Uterus (tissue), 4 donors: ENCODE measurements around the gene OR13G1. TPM values are rescaled to one million over a fixed set of nuclear protein-coding genes. Genes with fewer than 3 reads are reported as not detected.

Source experiments
- DNase-seq, 2 donors: peaks; one replicate each; pipeline ENCODE4 v3.0.0-alpha.2; 2019 to 2020
- H3K27ac ChIP-seq, 2 donors: fragments of 200-600 bp; sonication (generic); 1 replicate in 1 of 2; 2 replicates in 1 of 2; pipeline ENCODE4 v1.5.1; 2016 to 2018
- H3K27me3 ChIP-seq, 2 donors: fragments of 200-600 bp; sonication (generic); one replicate each; pipeline ENCODE4 v1.5.1; 2018 to 2019; ENCODE audit warnings: control low read depth in 1 of 2
- H3K36me3 ChIP-seq, 2 donors: fragments of 200-600 bp; sonication (generic); one replicate each; pipeline ENCODE4 v1.5.1; 2019; ENCODE audit warnings: control low read depth in 1 of 2
- H3K4me1 ChIP-seq, 2 donors: fragments of 200-600 bp; sonication (generic); one replicate each; pipeline ENCODE4 v1.5.1; 2018 to 2019; ENCODE audit warnings: control low read depth in 1 of 2
- H3K4me3 ChIP-seq, 2 donors: fragments of 200-600 bp; sonication (generic); 1 replicate in 1 of 2; 2 replicates in 1 of 2; pipeline ENCODE4 v1.5.1; 2018 to 2019; ENCODE audit warnings: mild to moderate bottlenecking in 1 of 2
- H3K9me3 ChIP-seq, 2 donors: fragments of 200-600 bp; sonication (generic); one replicate each; pipeline ENCODE4 v1.5.1; 2019; ENCODE audit warnings: control low read depth in 1 of 2
- POLR2A ChIP-seq, 2 donors: fragments of 450-650 bp; IDR thresholded peaks; one replicate each; pipeline ENCODE4 v1.6.1; 2016; ENCODE audit warnings: antibody characterized with exemption in 2 of 2, mild to moderate bottlenecking in 1 of 2, moderate library complexity in 1 of 2
- intact Hi-C: fragments of 100-400 bp; cut with DNase I; formaldehyde crosslinking; loops from one replicate; pipeline ENCODE4 v1.15.1; 2023; ENCODE audit warnings: low total_unique reads
- total RNA-seq, 4 donors: library from RNA; depleted of rRNA in 3 of 4; stranded (reverse); fragments of >200 nt in 3 of 4; gene quantifications; one replicate each; pipeline versions ENCODE4 v1.1.0 to v1.2.4, GENCODE V29; 2014 to 2023
- TF ChIP-seq, protein P1 (sequence below), 4 experiments: fragments of 200-600 bp in 2 of 4; fragments of 450-650 bp in 2 of 4; sonication (generic) in 2 of 4; IDR thresholded peaks; one replicate each; pipeline ENCODE4 v1.5.1; 2016 to 2019; ENCODE audit warnings: antibody characterized with exemption in 4 of 4, mild to moderate bottlenecking in 2 of 4, moderate library complexity in 1 of 4
- donor health status: DM: yes; HTN: yes; CAD: no.

The OR13G1 gene
- total RNA-seq, 4 donors from 2014 or later: not detected

- Histone ChIP-seq H3K4me3 (no peak overlapping the region), H3K4me1 (no peaks in the 10 kb centered on the region), H3K9me3 (no peaks in the 10 kb centered on the region), H3K27ac (no peak overlapping the region), H3K36me3 (no peaks in the 10 kb centered on the region), H3K27me3 (no peaks in the 10 kb centered on the region)
- intact Hi-C loops: no loop called here
- DNase-seq: no peak
- TF ChIP-seq POLR2A (IDR thresholded peaks at IDR 0.05): no peak
- TF ChIP-seq, protein P1, sequence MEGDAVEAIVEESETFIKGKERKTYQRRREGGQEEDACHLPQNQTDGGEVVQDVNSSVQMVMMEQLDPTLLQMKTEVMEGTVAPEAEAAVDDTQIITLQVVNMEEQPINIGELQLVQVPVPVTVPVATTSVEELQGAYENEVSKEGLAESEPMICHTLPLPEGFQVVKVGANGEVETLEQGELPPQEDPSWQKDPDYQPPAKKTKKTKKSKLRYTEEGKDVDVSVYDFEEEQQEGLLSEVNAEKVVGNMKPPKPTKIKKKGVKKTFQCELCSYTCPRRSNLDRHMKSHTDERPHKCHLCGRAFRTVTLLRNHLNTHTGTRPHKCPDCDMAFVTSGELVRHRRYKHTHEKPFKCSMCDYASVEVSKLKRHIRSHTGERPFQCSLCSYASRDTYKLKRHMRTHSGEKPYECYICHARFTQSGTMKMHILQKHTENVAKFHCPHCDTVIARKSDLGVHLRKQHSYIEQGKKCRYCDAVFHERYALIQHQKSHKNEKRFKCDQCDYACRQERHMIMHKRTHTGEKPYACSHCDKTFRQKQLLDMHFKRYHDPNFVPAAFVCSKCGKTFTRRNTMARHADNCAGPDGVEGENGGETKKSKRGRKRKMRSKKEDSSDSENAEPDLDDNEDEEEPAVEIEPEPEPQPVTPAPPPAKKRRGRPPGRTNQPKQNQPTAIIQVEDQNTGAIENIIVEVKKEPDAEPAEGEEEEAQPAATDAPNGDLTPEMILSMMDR (IDR thresholded peaks at IDR 0.05): no peak
These were observed 21.8 kb upstream of the OR13G1 start for GRCh38 chr1:247701338-247701737.

DNA sequence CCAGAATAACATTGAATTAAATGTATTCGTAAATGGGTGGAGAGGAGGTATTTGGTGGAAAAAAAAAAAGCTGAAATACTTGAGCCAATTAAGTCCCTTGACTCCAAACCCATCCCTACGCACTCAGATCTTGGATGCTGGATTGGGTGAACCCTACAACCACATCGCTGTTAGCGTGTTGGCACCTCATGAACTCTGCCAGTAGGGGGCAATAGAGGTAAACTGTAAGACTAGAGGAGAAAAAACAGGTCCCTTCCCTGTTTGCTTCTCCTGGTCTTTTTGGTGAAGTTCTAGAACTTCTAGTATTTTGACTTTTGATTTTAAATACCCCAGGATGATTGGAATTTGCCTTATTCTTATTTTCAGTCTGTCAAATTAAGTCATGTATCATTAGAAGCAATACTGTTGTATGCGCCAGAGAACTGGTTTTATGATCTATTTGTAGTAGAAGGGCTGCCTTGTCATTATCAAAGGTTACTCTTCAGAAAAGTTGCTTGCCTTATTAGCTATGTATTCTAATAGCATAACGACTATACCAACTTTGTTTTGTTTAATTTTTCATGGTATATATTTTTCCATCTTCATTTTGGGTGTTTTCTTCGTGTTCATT is 1.9 kb upstream of the OR13G1 start:
- TF ChIP-seq, protein P1 (IDR thresholded peaks at IDR 0.05): peak in 2 of 4 experiments; percentile 23 to 26
- no peak for TF ChIP-seq POLR2A (IDR thresholded peaks at IDR 0.05)
- Histone ChIP-seq H3K4me3 (no peak overlapping the region), H3K4me1 (no peaks in the 10 kb centered on the region), H3K27ac (no peak overlapping the region), H3K36me3 (no peaks in the 10 kb centered on the region), H3K27me3 (no peaks in the 10 kb centered on the region), H3K9me3 (no peaks in the 10 kb centered on the region)
- intact Hi-C loops: no loop called here
- DNase-seq: peak in 1 of 2 donors; percentile 16

- Histone ChIP-seq H3K27me3 (no peaks in the 10 kb centered on the region), H3K4me3 (no peak overlapping the region), H3K4me1 (no peaks in the 10 kb centered on the region), H3K36me3 (no peaks in the 10 kb centered on the region), H3K27ac (no peak overlapping the region), H3K9me3 (no peaks in the 10 kb centered on the region)
- intact Hi-C loops: no loop called here
- DNase-seq: no peak
- TF ChIP-seq, protein P1 (IDR thresholded peaks at IDR 0.05): no peak
- TF ChIP-seq POLR2A (IDR thresholded peaks at IDR 0.05): no peak
These were observed 632 bp upstream of the OR13G1 start for GRCh38 chr1:247680171-247680570.

GRCh38 chr1:247669225-247669624 is 10.3 kb downstream of the OR13G1 start:
- Histone ChIP-seq H3K36me3 (no peaks in the 10 kb centered on the region), H3K27me3 (no peaks in the 10 kb centered on the region), H3K4me1 (no peaks in the 10 kb centered on the region), H3K4me3 (no peak overlapping the region), H3K27ac (no peak overlapping the region), H3K9me3 (no peaks in the 10 kb centered on the region)
- DNase-seq: no peak
- intact Hi-C loops: no loop called here
- TF ChIP-seq, protein P1 (IDR thresholded peaks at IDR 0.05): no peak
- TF ChIP-seq POLR2A (IDR thresholded peaks at IDR 0.05): no peak

GRCh38 chr1:247656221-247656875 is 23.2 kb downstream of the OR13G1 start:
- DNase-seq: no peak
- TF ChIP-seq, protein P1 (IDR thresholded peaks at IDR 0.05): no peak
- TF ChIP-seq POLR2A (IDR thresholded peaks at IDR 0.05): no peak
- intact Hi-C loops: no loop called here

More at GRCh38 chr1:247656221-247656875, 23.2 kb downstream of the OR13G1 start:
- H3K4me3 ChIP-seq: no peak overlapping the region
- no peak overlapping the region for H3K27ac ChIP-seq
- H3K9me3 ChIP-seq: no peaks in the 10 kb centered on the region
- no peaks in the 10 kb centered on the region for H3K27me3 ChIP-seq
- H3K36me3 ChIP-seq: no peaks in the 10 kb centered on the region
- no peaks in the 10 kb centered on the region for H3K4me1 ChIP-seq
